Non-pigmented ciliary epithelial cell (primary cell): ENCODE results near the gene CHAMP1.
A peak's percentile ranks its signal among the peaks of the same experiment; 100 is the strongest.
"Not testable (repeated sequence)": the region's sequence is repeated elsewhere in the genome, so short reads cannot be mapped to it uniquely, and the experiment has no call there.

Experiments
- DNase-seq: peaks from one replicate; pipeline ENCODE4 v3.0.0-alpha.2; 2010; ENCODE audit warnings: low read depth

Gene CHAMP1

DNA sequence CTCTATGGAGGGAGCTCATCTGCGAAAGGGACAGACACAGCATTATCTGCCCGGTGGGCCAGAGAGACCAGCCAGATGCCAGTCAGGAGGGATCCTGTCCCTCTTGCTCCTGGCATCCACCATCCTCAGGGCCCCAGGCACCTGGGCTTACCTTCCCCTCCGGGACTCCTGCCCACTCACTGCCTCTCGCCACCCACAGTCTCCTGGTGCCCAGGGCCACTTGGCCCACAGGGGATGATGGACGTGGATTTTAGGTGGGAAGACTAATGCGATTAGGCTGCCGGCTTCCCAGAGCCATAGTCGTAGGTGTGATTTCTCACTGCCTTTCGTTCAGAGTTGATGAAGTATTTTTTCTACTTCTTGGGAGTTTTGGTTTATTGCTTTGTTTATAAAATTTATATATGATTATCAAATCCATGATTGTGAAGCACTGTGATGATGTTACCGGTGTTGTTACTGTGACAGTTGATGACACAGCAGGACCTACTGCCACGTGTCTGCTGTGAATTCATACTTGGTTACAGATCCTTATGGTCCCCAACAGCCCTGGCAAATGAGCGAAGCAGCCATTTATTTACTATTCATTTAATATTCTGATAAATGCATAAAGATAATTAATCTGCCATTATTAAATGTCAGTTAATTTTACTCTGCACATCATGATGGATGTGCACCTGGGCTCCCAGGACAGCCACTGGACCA, 14.5 kb upstream of the CHAMP1 start:
- no peak for DNase-seq

DNA sequence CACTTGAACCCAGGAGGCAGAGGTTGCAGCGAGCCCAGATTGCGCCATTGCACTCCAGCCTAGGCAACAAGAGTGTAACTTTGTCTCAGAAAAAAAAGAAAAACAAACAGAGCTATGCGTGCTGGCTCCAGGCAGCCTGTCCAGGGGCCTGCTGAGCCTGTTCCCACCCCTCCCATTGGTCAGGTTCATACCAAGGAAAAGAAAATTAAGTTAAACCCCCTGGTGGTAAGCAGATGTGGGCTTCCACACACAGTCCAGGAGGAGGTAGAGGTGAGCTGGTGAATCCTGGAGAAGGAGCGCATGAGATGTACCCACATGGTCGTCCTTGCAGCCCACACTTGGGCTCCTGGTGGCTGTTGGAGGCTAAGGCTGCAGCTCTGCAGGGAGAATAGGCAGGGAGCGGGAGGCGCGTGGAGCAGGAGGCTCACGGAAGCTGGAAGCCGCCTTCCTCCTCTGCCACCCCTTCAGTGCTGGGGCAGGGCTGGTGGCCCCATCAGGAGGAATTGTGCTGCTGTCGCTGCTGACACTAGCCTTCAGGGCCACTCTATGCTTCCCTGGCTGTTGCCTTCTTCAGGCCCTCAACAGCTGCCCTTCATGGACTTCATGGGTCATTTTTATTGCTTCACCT, 10.5 kb upstream of the CHAMP1 start:
- DNase-seq, result no peak

DNA sequence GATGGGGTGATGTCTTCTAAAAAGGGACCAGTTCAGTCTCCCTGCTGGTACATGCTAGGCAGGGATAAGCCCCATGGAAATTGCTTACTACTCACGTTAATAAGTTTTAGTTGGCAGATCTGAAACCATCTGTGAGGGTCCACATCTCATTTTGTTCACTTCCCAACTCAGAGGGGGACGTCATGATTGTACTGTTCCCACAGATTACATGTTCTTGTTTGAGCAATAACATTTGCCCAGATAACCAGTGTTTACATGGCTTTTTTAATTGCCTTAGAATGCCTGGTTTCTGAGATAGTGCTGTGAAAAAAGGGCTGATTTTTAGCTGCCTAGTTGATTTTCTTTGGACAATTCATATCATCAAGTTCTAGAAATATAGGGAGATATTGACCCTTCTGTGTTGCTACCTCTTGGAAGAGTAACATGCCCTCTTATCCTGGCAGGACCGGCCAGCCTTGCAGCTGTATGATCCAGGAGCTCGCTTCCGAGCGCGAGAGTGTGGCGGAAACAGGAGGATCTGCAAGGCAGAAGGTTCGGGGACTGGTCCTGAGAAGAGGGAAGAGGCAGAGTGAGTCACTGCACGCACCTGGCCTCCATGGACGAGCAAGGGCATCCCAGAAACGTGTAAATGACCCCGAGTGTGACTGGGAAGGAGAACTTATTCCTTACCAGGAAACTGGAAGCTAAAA, 9.8 kb upstream of the CHAMP1 start:
- DNase-seq, result no peak

DNA sequence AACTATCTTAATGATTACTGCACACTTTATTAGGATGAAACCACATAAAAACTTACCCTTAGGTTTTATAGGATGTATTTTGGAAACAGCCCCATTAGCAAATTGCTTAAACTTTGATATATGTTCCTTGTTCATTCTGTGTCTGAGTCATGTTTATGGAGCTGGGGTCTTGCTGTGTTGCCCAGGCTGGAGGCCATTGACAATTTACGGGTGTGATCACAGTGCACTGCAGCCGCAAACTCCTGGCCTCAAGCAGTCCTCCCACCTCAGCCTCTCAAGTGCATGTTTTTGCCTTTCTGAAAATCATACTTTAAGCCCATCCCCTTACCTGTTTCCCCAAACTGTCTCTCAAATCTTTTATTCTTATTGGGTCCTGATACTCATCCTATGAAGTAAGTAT, 5.2 kb upstream of the CHAMP1 start:
- no peak for DNase-seq

DNA sequence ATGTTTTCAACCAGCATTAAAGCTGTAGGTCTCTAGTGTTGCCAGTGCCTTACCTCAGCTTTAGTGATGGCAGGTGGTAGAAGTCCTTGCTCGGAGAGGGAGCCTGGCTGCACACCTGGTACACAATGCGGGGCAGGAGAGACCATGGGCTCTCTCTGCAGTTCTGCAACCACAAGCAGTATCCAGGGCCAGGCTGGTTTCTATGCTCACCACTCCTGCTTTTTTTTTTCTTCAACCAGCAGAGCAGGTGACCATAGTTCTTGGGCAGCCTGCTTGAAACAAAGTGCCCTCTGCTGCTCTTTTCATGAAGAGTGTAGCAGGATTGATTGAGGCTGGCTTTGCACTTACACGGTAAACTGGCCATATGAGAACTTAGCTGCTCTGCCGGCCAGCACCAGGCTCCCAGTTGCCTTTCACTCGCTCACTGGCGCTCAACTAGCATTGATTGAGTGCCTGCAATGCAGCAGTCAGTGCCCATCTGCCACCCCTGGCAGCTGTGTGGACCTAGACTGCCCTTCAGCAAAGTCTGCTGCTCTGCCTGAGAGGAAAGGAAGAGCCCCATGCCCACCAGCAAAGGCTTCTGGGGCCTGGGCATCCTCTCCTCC, 4.4 kb upstream of the CHAMP1 start:
- no peak for DNase-seq

DNA sequence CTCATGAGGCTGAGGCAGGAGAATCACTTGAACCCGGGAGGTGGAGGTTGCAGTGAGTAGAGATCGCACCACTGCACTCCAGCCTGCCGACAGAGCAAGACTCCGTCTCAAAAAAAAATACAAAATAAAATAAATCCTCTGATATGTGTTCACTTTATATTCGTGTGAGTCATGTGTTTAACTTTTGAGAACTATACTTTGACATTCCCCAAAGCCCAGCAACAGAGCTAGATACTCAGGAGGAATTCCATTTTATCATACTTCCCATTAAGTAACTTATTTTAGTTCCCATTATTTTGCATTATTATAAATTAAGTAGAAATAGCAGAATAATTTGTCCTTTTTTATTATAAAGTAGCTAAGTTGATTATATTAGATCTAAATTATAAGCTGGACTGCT, 3.3 kb upstream of the CHAMP1 start:
- no peak for DNase-seq

DNA sequence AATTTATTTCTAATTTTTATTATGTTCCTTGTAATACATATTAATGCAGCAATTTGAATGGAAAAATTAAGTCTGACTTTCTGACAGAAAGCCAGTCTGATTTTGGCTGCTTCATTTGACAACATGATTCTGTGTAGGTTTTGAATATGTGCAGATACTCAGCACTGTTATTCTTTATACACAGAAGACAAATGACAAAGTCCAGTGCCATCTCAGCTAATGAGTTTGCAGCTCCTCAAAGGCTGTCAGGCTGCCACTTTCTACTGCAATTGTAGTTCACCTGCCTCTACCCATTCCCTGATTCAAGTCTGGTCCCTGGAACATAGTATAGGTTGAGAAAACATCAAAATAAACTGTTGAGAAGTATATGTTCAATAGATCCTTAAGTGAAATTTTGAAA, 2.9 kb upstream of the CHAMP1 start:
- no peak for DNase-seq

DNA sequence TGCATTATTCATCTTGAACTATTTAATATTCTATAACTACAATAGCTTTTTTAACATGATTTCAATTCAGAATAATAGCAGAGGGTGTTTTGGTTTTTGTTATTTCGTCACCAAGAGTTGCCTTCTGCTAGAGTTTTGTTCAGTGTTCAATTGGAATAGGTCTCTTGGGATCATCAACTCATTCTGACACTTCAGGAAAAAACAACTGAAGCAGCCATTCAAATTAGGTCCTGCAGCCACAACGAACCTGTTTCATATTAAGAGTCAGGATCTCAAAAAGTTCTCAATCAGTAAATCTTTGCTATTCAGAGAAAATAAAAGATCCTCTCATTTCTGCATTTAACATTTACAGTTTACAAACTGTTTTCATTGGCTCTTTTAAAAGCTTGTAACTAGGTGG, 2.4 kb upstream of the CHAMP1 start:
- no peak for DNase-seq

DNA sequence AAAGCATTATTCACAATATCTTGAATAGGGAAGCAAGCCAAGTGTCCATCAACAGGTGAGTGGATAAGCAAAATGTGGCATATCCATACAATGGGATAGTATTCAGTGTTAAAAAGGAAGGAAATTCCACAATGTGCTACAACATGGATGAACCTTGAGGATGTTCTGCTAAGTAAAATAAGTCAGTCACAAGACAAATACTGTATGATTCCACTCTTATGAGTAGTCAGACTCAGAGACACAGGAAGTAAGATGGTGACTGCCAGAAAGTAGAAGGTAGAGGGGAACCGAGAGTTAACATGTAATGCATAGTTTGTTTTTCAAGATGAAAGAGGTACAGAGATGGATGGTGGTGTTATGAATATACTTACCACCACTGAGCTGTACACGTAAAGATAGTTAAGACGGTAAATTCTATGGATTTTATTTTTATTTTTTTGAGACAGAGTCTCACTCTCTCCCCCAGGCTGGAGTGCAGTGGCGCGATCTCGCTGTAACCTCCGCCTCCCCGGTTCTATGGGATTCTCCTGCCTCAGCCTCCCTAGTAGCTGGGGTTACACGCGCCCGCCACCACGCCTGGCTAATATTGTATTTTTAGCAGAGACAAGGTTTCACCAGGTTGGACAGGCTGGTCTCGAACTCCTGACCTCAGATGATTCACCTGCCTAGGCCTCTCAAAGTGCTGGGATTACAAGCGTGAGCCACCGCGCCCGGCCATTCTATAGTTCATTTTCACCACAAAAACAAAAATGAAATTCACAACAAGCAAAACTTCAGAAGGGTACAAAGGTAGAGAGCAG, 1.0 kb upstream of the CHAMP1 start:
- DNase-seq, result no peak

DNA sequence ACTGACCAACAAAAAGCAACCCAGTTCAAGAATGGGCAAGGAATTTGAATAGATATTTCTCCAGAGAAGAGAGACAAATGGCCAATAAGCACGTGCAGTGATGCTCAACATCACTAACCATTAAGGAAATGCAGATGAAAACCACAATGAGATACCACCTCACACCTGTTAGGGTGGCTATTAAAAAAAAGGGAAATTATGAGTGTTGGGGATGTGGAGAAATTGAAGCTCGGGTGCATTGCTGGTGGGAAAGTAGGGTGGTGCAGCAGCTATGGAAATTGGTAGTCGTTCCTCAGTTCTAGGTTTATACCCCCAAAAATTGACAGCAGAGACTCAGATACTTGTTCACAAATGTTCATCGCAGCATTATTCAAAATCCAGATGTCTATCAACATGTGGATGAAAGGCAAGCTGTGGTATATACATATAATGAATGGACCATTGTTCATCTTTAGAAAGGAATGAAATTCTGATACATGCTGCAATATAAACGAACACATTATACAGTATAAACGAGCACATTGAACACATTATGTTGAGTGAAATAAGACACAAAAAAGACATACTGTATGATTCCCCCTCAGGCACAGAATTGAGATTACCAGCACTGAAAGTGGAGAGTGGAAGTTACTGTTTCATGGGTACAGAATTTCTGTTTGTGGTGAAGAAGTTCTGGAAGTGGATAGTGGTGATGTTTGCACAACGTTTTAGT, 927 bp downstream of the CHAMP1 start:
- DNase-seq, result no peak

DNA sequence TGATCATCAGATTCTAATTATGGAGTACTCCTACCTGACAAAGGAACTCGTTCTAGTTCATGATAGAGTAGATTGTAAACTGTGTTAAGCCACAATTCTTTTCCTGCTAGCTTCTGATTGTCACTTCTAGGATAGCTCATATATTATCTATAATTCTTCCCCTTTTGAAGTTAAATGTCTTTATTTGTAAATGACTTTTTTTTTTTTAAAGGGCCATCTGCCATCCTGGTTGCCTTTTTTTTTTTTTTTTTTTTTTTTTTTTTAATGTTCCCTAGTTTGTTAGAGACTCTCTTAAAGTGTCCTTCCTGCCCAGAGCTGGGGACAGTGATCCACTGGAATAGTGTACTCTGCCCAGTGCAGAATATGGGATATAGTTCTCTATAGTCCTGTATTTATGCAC, 4.3 kb downstream of the CHAMP1 start:
- DNase-seq, result no peak

DNA sequence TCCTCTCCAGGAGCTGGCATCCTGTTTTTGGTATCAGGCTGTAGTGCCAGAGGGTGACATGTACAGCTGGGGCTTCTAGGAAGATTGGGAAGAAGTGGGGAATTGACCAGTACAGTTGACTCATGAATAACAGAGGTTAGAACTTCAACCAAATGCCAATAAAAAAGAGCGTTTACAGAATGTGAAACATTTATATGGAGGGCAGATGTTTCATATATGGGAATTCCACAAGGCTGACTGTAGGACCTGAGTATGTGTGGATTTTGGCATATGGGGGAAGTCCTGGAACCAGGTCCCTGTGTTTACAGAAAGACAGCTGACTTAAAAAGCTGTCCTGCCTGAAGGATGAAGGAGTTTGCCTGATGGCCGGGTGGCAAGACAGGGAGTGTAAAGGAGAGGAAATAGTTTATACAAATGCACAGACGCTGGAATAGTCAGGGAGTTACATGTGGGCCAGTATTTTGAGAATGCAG, 5.2 kb downstream of the CHAMP1 start:
- peak; percentile 52 for DNase-seq

DNA sequence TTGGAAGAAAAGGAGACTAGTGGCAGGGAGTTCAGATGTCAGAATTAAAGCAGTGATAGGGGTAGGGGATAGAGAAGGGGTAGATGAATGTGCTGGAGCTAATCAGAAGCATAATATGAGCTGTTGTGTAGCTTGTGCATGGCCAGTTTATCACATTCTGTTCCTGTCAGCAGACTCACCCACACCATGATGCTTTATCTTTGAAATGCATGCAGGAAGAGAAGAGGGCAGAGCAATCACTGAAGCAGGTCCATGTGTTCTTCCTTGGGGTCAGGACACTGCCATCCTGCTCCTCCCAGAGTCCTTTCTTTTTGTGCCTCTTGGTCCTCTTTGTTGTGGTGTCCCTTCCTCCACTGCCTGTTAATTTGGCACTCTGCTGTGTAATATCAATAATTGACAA, 5.8 kb downstream of the CHAMP1 start:
- DNase-seq, result no peak

DNA sequence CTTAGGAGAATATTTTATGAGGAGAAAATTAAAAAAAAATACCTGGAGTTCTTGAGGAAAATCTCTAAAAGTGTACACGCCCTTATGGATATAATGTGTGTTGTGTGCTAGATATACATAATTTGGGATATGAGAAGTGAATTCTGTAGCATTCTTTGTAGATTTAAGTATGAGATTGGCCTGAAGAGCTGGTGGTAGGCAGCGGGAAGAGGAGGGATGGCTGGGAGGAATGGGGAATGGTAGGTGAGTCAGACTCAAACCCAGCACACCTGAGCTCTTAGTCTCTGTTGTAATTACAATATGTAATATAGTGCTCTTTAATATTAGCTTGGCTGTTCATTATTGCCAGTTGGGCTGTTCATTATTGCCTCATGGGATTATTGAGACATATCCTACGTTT, 7.0 kb downstream of the CHAMP1 start:
- no peak for DNase-seq

DNA sequence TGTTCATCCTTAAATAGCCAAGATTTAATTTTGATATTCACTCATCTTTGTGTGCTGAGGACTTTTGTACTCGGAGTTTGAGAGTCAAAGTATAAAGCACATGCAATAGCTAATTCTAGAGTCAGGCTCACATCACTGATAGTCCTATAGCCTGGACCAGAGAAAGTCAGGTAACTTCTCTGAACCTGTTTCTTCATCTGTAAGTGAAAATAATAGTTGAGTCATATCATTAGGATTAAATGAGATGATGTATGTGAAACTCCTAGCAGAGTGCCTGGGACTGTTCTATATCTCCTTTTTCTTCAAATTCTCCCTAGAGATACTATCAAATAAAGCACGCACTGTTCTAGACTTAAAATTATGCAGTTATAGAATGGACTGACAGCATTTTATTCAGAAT, 9.0 kb downstream of the CHAMP1 start:
- DNase-seq, result no peak

DNA sequence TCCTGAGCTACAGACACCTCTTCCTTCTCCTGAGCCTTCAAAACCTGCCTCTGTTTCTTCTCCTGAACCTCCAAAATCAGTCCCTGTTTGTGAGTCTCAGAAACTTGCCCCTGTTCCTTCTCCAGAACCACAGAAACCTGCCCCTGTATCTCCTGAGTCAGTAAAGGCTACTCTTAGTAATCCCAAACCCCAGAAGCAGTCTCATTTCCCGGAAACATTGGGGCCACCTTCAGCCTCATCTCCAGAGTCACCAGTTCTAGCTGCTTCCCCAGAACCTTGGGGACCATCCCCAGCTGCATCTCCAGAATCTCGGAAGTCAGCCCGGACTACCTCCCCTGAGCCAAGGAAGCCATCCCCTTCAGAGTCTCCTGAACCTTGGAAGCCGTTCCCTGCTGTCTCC, 10.0 kb downstream of the CHAMP1 start:
- DNase-seq, result no peak

DNA sequence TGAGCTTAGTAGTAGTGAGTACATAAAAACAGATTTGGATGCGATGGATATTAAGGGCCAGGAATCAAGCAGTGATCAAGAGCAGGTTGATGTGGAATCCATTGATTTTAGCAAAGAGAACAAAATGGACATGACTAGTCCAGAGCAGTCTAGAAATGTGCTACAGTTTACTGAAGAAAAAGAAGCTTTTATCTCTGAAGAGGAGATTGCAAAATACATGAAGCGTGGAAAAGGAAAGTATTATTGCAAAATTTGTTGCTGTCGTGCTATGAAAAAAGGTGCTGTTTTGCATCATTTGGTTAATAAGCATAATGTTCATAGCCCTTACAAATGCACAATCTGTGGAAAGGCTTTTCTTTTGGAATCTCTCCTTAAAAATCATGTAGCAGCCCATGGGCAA, 11.4 kb downstream of the CHAMP1 start:
- DNase-seq, result no peak

DNA sequence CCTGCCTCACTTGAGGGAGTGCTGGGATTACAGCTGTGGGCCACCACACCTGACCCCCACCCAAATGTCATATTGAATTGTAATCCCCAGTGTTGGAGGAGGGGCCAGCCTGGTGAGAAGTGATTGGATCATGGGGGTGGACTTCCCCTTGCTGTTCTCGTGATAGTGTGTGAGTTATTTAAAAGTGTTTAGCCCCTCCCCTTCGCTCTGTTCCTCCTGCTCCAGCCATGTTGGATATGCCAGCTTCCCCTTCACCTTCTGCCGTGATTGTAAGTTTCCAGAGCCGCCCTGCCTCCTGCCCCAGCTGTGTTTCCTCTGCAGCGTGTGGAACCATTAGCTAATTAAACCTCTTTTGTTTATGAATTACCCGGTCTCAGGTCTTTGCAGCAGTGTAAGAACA, 13.7 kb downstream of the CHAMP1 start:
- no peak for DNase-seq

DNA sequence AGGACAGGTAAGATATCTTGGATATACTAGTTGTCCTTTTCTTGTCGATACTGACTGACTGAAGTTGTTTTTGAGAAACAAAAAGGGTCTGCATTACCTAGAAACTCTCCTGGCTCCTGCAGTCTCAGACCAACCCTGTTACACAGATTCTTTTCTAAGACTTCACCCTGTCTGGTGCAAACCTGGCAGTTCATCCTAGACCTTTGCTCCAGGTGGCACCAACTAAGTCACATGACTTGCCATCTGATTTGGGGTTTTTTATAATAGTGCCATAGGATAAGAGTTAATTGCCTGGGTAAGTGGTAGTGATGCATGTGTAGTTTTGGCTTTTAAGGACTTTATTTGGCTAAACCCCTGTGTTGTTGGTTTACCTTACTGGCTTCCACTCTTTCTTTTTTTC, 14.3 kb downstream of the CHAMP1 start:
- DNase-seq, result no peak

DNA sequence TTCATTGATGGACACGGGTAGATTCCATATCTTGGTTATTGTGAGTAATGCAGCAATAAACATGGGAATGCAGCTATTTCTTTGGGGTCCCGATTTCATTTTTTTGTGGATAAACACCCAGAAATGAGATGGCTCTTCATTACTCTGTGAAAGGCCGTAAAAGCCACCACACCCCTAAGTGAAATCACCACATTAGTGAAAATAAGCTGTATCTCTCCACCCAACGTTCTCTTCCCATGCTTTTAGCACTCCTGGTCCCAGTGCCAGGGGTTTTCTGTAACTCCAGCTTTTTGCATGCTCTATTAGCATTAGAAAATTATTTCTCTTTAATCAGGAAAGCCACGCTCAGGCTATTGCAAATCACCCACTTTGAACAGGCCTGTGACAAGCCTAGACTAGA, 15.8 kb downstream of the CHAMP1 start:
- DNase-seq, result no peak

DNA sequence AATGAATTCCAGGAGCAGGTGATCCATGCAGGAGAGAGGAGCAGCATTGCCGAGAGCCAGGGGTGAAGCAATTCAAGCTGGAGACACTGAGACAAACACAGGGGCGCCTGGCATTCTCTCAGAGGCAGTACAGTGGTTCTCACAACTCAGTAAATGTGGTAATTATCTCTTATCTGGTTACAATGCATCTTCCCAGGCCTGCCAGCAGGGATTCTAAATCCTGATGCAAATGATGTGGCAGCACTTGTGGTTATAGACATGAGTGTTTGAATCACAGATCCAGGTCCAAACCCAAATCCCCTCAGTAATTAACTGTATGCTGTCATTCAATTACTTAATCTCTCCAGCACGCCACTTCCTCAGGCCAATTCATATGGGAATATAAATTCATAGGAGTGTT, 19.6 kb downstream of the CHAMP1 start:
- DNase-seq, result not testable (repeated sequence)
